ENCODE data around the gene TESK2.

TESK2 gene

DNA sequence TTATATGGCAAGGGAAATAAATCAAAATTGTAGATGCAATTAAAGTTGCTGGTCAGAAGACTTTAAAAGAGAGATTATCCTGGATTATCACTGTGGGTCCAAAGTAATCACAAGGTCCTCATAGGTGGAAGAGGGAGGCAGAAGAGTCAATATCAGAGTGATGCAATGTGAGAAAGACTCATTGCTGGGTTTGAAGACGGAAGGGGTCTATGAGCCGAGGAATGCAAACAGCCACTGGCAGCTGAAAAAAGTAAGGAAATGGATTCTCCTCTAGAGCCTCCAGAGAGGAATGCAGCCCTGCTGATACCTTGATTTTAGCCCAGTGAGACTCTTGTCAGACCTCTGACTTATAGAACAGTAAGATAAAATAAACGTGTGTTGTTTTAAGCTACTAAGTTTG, 90.9 kb downstream of the TESK2 start:
- no peak overlapping the region for H3K9ac ChIP-seq (ENCODE audit: low read depth, low read length, poor library complexity)
- WGBS, 2 donors (ENCODE audit: extremely low coverage in 2 of 2, insufficient read length in 2 of 2, insufficient replicate concordance in 1 of 2), result no CpG with 5 or more reads among the region's 3 CpGs
- H3K4ac ChIP-seq (ENCODE audit: low read length), result no peak overlapping the region
- no peak overlapping the region for H4K8ac ChIP-seq (ENCODE audit: low read depth, low read length)
- no peak overlapping the region for H3K18ac ChIP-seq (ENCODE audit: low read length)
- H2BK120ac ChIP-seq (ENCODE audit: low read depth, low read length), result no peak overlapping the region
- no peak overlapping the region for H3K14ac ChIP-seq (ENCODE audit: low read length)
- no peaks in the 10 kb centered on the region for H3K4me1 ChIP-seq (ENCODE audit: control insufficient read depth in 2 of 2, insufficient read depth in 1 of 2, low read depth in 1 of 2, low read length in 2 of 2)
- H4K91ac ChIP-seq (ENCODE audit: low read depth, low read length, poor library complexity), result no peak overlapping the region
- H3K23ac ChIP-seq (ENCODE audit: low read depth, low read length, poor library complexity), result no peak overlapping the region
- peaks cover 0 to 2% (median 0%) of the 10 kb centered on the region in 3 experiments for H3K27me3 ChIP-seq (ENCODE audit: control insufficient read depth in 3 of 3, insufficient read depth in 3 of 3, low read depth in 1 of 3, low read length in 3 of 3)
- no peaks in the 10 kb centered on the region for H3K79me1 ChIP-seq (ENCODE audit: low read depth, low read length)
- no peak overlapping the region for H2BK12ac ChIP-seq (ENCODE audit: low read length)
- no peak overlapping the region for H2AK5ac ChIP-seq (ENCODE audit: low read depth, low read length)
- no peak overlapping the region for H2BK15ac ChIP-seq (ENCODE audit: low read length)
- peak overlapping the region; percentile 9 for H2AFZ ChIP-seq (ENCODE audit: low read length)
- H3K9me3 ChIP-seq (replicated peaks in 1 of 2; ENCODE audit: control insufficient read depth in 2 of 2, insufficient read depth in 1 of 2, low read depth in 1 of 2, low read length in 2 of 2), result no peaks in the 10 kb centered on the region
- no peaks in the 10 kb centered on the region for H3K36me3 ChIP-seq (replicated peaks in 1 of 2; ENCODE audit: control insufficient read depth in 2 of 2, insufficient read depth in 2 of 2, low read length in 2 of 2)
- DNase-seq (ENCODE audit: low spot score), result no peak
- no peak overlapping the region for H2BK5ac ChIP-seq (ENCODE audit: low read length)
- no peak overlapping the region for H3K4me2 ChIP-seq (ENCODE audit: insufficient read depth, low read length, poor library complexity, severe bottlenecking)
- H3K27ac ChIP-seq (replicated peaks; ENCODE audit: low read length), result no peak overlapping the region
- no peak overlapping the region for H3K4me3 ChIP-seq (ENCODE audit: low read length in 2 of 2)

DNA sequence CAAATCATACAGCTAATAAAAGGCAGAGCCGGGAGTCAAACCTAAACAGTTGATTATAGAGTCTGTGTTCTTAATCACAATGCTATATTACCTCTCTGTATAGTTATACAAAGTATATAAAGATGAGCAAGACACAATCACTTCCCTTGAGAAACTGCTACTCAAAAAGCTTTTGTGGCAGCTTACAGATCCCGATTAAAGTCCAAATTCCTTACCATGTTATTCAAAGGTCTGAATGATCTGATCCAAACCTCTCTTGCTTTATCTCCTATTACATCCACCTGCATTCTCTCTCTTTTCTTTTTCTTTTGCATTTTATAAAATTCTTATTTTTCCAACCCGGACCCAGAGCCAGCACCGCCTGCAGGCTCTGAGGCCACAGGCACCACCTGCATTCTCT, 93.7 kb downstream of the TESK2 start:
- H3K4ac ChIP-seq (ENCODE audit: low read length), result no peak overlapping the region
- no peak overlapping the region for H2BK15ac ChIP-seq (ENCODE audit: low read length)
- no peak overlapping the region for H2BK120ac ChIP-seq (ENCODE audit: low read depth, low read length)
- no peak overlapping the region for H3K23ac ChIP-seq (ENCODE audit: low read depth, low read length, poor library complexity)
- no peak overlapping the region for H3K18ac ChIP-seq (ENCODE audit: low read length)
- no peak overlapping the region for H2AK5ac ChIP-seq (ENCODE audit: low read depth, low read length)
- no peaks in the 10 kb centered on the region for H3K9me3 ChIP-seq (replicated peaks in 1 of 2; ENCODE audit: control insufficient read depth in 2 of 2, insufficient read depth in 1 of 2, low read depth in 1 of 2, low read length in 2 of 2)
- H4K91ac ChIP-seq (ENCODE audit: low read depth, low read length, poor library complexity), result no peak overlapping the region
- no CpG with 5 or more reads among the region's 4 CpGs for WGBS, 2 donors (ENCODE audit: extremely low coverage in 2 of 2, insufficient read length in 2 of 2, insufficient replicate concordance in 1 of 2)
- H3K79me1 ChIP-seq (ENCODE audit: low read depth, low read length), result no peaks in the 10 kb centered on the region
- H3K36me3 ChIP-seq (replicated peaks in 1 of 2; ENCODE audit: control insufficient read depth in 2 of 2, insufficient read depth in 2 of 2, low read length in 2 of 2), result no peaks in the 10 kb centered on the region
- no peak overlapping the region for H3K4me2 ChIP-seq (ENCODE audit: insufficient read depth, low read length, poor library complexity, severe bottlenecking)
- H3K9ac ChIP-seq (ENCODE audit: low read depth, low read length, poor library complexity), result no peak overlapping the region
- no peak overlapping the region for H3K4me3 ChIP-seq (ENCODE audit: low read length in 2 of 2)
- no peak overlapping the region for H3K27ac ChIP-seq (replicated peaks; ENCODE audit: low read length)
- H3K4me1 ChIP-seq (ENCODE audit: control insufficient read depth in 2 of 2, insufficient read depth in 1 of 2, low read depth in 1 of 2, low read length in 2 of 2), result no peaks in the 10 kb centered on the region
- H2AFZ ChIP-seq (ENCODE audit: low read length), result no peak overlapping the region
- no peak for DNase-seq (ENCODE audit: low spot score)
- no peak overlapping the region for H3K14ac ChIP-seq (ENCODE audit: low read length)
- no peak overlapping the region for H2BK12ac ChIP-seq (ENCODE audit: low read length)
- no peak overlapping the region for H4K8ac ChIP-seq (ENCODE audit: low read depth, low read length)
- H2BK5ac ChIP-seq (ENCODE audit: low read length), result no peak overlapping the region
- H3K27me3 ChIP-seq (ENCODE audit: control insufficient read depth in 3 of 3, insufficient read depth in 3 of 3, low read depth in 1 of 3, low read length in 3 of 3), result no peaks in the 10 kb centered on the region

DNA sequence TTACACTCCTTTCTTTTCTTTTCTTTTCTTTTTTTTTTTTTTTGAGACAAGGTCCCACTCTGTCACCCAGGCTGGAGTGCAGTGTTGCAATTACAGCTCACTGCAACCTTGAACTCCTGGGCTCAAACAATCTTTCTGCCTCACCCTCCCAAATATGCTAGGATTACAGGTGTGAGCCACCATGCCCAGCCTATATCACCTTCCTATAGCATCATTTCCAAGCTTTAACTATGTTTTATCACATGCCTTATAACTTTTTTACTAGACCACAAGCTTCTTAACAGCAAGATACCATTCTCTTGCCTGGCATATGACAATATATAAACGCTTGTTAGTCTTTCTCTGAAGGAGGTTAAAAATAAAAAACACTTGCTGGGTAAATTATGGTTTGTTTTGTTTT, 95.4 kb downstream of the TESK2 start:
- H3K18ac ChIP-seq (ENCODE audit: low read length), result no peak overlapping the region
- WGBS, 2 donors (ENCODE audit: extremely low coverage in 2 of 2, insufficient read length in 2 of 2, insufficient replicate concordance in 1 of 2), result no CpG with 5 or more reads among the region's 1 CpG
- no peak for DNase-seq (ENCODE audit: low spot score)
- no peak overlapping the region for H4K8ac ChIP-seq (ENCODE audit: low read depth, low read length)
- no peak overlapping the region for H2BK5ac ChIP-seq (ENCODE audit: low read length)
- H2AK5ac ChIP-seq (ENCODE audit: low read depth, low read length), result no peak overlapping the region
- no peak overlapping the region for H3K27ac ChIP-seq (replicated peaks; ENCODE audit: low read length)
- no peak overlapping the region for H4K91ac ChIP-seq (ENCODE audit: low read depth, low read length, poor library complexity)
- no peak overlapping the region for H2BK12ac ChIP-seq (ENCODE audit: low read length)
- H3K4me2 ChIP-seq (ENCODE audit: insufficient read depth, low read length, poor library complexity, severe bottlenecking), result no peak overlapping the region
- H3K36me3 ChIP-seq (replicated peaks in 1 of 2; ENCODE audit: control insufficient read depth in 2 of 2, insufficient read depth in 2 of 2, low read length in 2 of 2), result no peaks in the 10 kb centered on the region
- no peak overlapping the region for H3K23ac ChIP-seq (ENCODE audit: low read depth, low read length, poor library complexity)
- H3K9me3 ChIP-seq (replicated peaks in 1 of 2; ENCODE audit: control insufficient read depth in 2 of 2, insufficient read depth in 1 of 2, low read depth in 1 of 2, low read length in 2 of 2), result no peaks in the 10 kb centered on the region
- H3K79me1 ChIP-seq (ENCODE audit: low read depth, low read length), result no peaks in the 10 kb centered on the region
- H2AFZ ChIP-seq (ENCODE audit: low read length), result no peak overlapping the region
- no peak overlapping the region for H2BK15ac ChIP-seq (ENCODE audit: low read length)
- no peak overlapping the region for H3K14ac ChIP-seq (ENCODE audit: low read length)
- no peak overlapping the region for H2BK120ac ChIP-seq (ENCODE audit: low read depth, low read length)
- H3K27me3 ChIP-seq (ENCODE audit: control insufficient read depth in 3 of 3, insufficient read depth in 3 of 3, low read depth in 1 of 3, low read length in 3 of 3), result no peaks in the 10 kb centered on the region
- no peak overlapping the region for H3K4me3 ChIP-seq (ENCODE audit: low read length in 2 of 2)
- no peaks in the 10 kb centered on the region for H3K4me1 ChIP-seq (ENCODE audit: control insufficient read depth in 2 of 2, insufficient read depth in 1 of 2, low read depth in 1 of 2, low read length in 2 of 2)
- no peak overlapping the region for H3K4ac ChIP-seq (ENCODE audit: low read length)
- H3K9ac ChIP-seq (ENCODE audit: low read depth, low read length, poor library complexity), result no peak overlapping the region

DNA sequence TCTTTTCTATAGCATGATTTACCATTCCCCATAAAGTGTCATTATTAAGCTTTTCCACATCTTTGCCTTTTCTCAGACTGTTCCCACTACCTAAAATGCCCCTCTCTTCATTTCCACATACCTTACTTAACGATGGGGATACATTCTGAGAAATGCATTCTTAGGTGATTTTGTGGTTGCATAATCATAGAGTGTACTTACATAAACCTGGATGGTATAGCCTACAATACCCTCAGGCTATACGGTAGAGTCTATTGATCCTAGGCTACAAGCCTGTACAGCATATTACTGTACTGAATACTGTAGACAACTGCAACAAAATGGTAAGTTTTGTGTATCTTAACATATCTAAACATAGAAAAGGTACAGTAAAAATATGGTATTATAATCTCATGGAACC, 95.9 kb downstream of the TESK2 start:
- no peak overlapping the region for H3K4ac ChIP-seq (ENCODE audit: low read length)
- no peak for DNase-seq (ENCODE audit: low spot score)
- no peak overlapping the region for H2BK15ac ChIP-seq (ENCODE audit: low read length)
- no peaks in the 10 kb centered on the region for H3K9me3 ChIP-seq (replicated peaks in 1 of 2; ENCODE audit: control insufficient read depth in 2 of 2, insufficient read depth in 1 of 2, low read depth in 1 of 2, low read length in 2 of 2)
- no peak overlapping the region for H3K18ac ChIP-seq (ENCODE audit: low read length)
- no peak overlapping the region for H2AK5ac ChIP-seq (ENCODE audit: low read depth, low read length)
- no peak overlapping the region for H2BK120ac ChIP-seq (ENCODE audit: low read depth, low read length)
- H3K27me3 ChIP-seq (ENCODE audit: control insufficient read depth in 3 of 3, insufficient read depth in 3 of 3, low read depth in 1 of 3, low read length in 3 of 3), result no peaks in the 10 kb centered on the region
- no peak overlapping the region for H4K8ac ChIP-seq (ENCODE audit: low read depth, low read length)
- no peak overlapping the region for H3K27ac ChIP-seq (replicated peaks; ENCODE audit: low read length)
- H4K91ac ChIP-seq (ENCODE audit: low read depth, low read length, poor library complexity), result no peak overlapping the region
- H3K23ac ChIP-seq (ENCODE audit: low read depth, low read length, poor library complexity), result no peak overlapping the region
- H3K14ac ChIP-seq (ENCODE audit: low read length), result no peak overlapping the region
- no peaks in the 10 kb centered on the region for H3K4me1 ChIP-seq (ENCODE audit: control insufficient read depth in 2 of 2, insufficient read depth in 1 of 2, low read depth in 1 of 2, low read length in 2 of 2)
- H2AFZ ChIP-seq (ENCODE audit: low read length), result no peak overlapping the region
- H3K79me1 ChIP-seq (ENCODE audit: low read depth, low read length), result no peaks in the 10 kb centered on the region
- H2BK12ac ChIP-seq (ENCODE audit: low read length), result no peak overlapping the region
- H3K9ac ChIP-seq (ENCODE audit: low read depth, low read length, poor library complexity), result no peak overlapping the region
- H3K4me2 ChIP-seq (ENCODE audit: insufficient read depth, low read length, poor library complexity, severe bottlenecking), result no peak overlapping the region
- H3K4me3 ChIP-seq (ENCODE audit: low read length in 2 of 2), result no peak overlapping the region
- H3K36me3 ChIP-seq (replicated peaks in 1 of 2; ENCODE audit: control insufficient read depth in 2 of 2, insufficient read depth in 2 of 2, low read length in 2 of 2), result no peaks in the 10 kb centered on the region
- no peak overlapping the region for H2BK5ac ChIP-seq (ENCODE audit: low read length)
- no CpG with 5 or more reads among the region's 2 CpGs for WGBS, 2 donors (ENCODE audit: extremely low coverage in 2 of 2, insufficient read length in 2 of 2, insufficient replicate concordance in 1 of 2)

Data from neuronal stem cell (in vitro differentiated cells).